NCI-H1694 treated with DMSO at 0.1 percent for 48 hours (cell line): Measurements from ENCODE around the gene LPAR5.

Experiments
- DNase-seq: peaks from one replicate; lab custom pipeline; 2025; lab: John Stamatoyannopoulos, UW

The LPAR5 gene

DNA sequence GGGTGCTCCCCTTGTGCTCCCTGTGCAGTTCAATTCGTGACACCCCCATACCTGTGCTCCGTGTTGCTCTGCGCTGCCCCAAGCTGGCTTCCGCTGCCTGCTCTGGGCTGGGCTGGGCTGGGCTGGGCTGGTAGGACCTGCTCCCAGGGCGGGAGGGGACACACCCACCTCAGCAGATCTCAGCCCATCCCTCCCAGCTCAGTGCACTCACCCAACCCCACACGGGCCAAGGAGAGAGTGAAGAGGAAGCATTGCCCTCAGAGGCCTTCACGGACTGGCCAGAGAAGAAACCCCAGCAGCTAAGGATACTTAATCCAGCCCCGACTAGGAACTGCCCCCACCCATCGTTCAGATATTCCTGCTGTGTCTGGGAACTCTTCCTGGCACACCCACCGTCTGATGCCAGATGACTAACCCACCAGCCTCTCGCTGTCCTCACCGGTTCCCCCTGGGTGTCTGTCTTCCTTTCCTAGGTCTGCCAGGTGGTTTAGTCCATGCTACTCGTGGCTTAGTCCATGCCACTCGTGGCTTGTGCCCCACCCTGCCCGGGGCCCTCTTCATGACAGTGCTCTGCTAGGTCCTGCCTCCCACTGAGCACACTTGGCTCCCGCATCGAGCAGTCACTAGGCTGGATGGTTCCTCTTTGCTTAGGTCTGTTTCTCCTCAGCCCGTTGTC, at the start of gene LPAR5:
Gene LPAR5 (minus strand): TSS at position 104 of the 676 bp plus-strand sequence. CDS start 14,711 bp downstream, outside the sequence.
- DNase-seq: no peak

- DNase-seq: peak; percentile 84
These were observed 48.9 kb upstream of the LPAR5 start for GRCh38 chr12:6684609-6685008.

DNA sequence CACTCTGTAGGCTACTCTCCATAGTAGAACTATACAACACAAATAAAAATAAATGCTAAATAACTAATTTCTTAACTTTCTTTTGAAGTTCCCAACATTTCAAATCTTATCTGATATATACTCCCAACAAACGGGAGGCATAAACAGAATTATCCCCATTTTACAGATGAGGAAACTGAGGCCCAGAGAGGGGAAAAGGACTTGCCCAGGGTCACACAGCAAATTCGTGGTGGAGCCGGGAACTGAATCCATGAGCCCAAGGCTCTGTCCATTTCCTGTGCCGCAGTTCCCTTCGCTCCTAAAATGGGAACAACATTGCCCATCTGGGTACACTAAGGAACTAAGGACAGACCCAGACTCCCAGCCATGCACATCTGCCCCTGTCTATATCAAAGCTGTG, 41.2 kb upstream of the LPAR5 start:
- DNase-seq: no peak

DNA sequence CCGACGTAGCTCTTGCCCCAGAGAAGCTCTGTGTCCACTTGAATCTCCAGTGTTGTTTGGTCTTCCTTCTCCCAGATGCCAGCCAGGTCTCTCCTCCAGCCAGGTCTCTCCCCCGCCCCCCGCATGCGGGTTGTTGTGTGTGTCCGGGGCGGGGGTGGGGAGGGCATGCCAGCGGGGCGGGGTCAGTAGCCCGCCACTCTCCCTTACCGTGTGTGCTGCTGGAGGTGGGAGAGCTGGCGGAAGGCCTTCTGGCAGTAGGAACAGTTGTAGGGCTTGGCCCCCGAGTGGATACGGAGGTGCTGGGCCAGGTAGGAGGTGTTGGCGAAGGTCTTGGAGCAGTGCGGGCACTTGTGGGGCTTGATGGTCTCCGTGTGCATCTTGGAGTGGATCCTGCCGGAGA, 36.4 kb upstream of the LPAR5 start:
- DNase-seq: no peak

DNA sequence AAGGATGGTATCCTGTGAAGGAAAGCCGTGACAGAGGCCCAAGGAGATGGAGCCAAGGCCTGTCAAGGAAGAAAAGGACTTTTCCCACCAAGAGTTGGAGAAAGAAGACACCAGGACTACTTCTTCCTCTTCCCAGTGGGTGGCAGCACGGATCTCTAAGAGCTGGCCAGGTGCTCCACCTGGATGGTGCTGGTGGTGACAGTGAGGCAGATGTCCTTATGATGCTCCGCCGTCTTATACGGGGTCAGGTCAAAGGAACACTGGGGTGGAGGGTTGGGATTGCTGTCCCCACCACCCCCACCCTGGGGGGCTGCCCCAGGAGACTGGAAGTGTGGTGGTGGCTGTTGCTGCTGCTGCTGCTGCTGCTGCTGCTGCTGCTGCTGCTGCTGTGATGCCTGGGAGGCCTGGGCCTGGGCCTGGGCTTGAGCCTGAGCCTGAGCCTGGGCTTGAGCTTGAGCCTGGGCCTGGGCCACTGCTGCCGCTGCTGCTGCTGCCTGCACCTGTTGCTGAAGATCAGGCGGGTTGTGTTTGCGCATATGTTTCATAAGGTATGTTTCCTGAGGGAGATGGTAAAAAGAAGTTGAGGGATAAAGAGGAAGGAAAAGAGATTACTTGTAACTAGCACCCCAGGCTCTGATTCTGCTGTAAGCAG, 31.9 kb upstream of the LPAR5 start:
- DNase-seq: no peak

DNA sequence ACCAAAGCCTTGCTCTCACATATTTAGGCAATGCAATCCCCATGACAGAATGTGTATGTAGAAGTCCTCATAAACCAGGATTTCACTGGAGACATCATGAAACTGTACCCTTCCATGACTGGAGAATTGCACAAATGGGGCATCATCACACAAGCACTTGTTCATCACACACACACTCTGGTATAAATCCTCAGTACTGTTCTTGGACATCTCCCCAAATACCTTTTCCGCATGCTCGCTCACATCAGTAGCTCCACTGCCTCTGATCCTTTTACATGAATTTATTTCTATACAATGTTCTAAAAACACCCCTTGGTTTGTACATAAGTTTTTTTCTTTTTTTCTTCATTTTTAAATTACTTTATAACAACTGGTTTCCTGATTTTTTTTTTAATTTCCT, 30.5 kb upstream of the LPAR5 start:
- no peak for DNase-seq

- no peak for DNase-seq
These were observed 29.1 kb upstream of the LPAR5 start for GRCh38 chr12:6664902-6665301.

DNA sequence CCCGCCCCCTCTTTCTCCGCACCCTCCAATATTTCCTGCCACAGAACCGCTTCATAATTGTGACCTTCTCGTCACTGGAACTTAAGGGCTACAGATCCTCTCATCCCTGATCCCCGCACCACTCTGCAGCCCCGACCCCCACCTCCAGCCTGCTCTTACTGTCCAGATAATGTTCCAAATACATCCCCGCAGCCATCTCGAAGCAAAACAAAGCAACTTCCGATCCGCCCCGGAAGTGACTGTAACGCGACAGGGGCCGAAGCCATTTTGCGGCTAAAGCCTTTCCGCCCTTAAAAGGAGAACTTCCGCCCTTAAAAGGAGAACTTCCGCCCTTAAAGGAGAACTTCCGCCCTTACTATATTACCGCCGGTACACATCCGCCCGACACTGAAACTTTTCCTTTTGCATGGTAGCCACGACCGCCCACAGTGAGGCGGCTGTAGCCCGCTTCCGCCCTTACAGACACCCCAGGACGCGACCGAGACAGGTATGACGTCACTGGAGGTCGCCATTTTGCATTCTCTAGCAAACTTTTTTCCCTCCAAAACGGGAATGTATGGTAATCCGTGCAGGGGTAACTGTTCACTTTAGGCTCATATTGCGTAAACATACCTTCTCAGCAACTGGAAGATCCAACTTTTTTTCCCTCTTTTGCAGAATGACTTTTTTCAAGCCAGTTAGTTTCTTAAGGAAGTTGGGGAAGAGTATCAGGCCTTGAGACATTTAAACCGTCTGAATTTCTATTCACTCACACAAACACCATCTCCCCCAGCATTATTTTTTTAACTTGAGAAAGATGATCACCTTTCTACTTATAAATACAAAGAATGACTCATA, 27.4 kb upstream of the LPAR5 start, which contains the start of gene ING4:
Gene ING4 (minus strand): TSS at position 214 of the 837 bp plus-strand sequence. CDS start 18 bp downstream, at position 196.
- DNase-seq: peak; percentile 100

DNA sequence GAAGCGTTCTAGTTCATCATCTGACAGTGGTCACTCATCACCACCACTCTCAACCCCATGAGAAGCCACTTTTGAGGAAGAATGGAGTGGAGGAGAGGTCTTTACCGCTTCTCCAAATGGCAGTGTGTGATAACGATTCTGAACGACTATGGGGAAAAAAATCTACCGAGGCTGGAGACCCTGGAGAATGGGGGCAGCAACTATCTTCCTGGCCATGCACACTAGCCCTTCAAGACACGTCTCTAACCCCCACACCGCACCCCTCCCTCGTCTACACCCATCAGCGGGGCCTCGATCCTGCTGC, 26.8 kb upstream of the LPAR5 start:
- no peak for DNase-seq

GRCh38 chr12:6653987-6654386, 18.2 kb upstream of the LPAR5 start:
- DNase-seq: no peak

GRCh38 chr12:6653342-6653741, 17.6 kb upstream of the LPAR5 start:
- DNase-seq: no peak

DNA sequence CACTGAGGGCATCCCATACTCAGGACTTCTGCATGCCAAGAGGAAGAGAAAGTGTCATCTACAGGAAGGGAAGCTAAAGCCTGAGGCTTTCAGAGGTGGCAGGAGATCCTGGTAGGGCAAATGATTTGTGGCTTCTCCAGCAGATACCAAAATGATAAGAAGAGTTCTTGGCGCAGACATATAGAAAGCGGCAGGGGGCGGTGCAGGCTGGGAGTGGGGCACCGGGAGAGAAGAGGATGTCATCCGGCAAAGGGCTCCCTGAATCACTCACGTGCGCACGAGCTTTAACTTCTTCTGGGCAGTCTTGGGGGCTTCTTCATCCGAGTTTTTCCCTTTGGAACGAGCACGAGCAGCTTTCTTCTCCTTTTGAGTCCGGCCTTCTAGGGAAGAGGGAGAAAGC, 16.6 kb upstream of the LPAR5 start:
- no peak for DNase-seq

- no peak for DNase-seq
These were observed 15.1 kb upstream of the LPAR5 start for GRCh38 chr12:6650832-6651231.

- no peak for DNase-seq
These were observed 11.4 kb upstream of the LPAR5 start, which contains the start of gene ACRBP for GRCh38 chr12:6647083-6647604. Gene ACRBP (minus strand): TSS chr12:6647432. CDS start chr12:6647366, 66 bp downstream.

- DNase-seq: no peak
These were observed 10.7 kb upstream of the LPAR5 start for GRCh38 chr12:6646276-6647082.

- DNase-seq: no peak
These were observed 9.1 kb upstream of the LPAR5 start for GRCh38 chr12:6644903-6645302.

DNA sequence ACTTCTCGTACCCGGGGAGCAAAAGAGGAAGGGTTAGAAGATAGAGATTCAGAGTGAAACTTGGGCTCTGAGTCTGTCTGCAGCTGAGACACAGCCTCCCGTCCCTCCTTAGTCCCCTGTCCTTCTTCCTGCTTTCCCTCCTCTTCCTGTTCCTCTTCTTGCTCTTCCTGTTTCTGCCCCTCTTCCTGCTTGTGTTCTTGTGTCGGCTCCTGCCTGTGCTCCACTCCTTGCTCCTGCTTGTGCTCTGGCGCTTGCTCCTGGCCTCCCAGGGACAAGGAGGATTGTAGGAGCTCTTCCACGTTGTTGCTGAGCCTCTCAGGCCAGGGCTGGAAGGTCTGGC, 8.5 kb upstream of the LPAR5 start:
- DNase-seq: no peak

DNA sequence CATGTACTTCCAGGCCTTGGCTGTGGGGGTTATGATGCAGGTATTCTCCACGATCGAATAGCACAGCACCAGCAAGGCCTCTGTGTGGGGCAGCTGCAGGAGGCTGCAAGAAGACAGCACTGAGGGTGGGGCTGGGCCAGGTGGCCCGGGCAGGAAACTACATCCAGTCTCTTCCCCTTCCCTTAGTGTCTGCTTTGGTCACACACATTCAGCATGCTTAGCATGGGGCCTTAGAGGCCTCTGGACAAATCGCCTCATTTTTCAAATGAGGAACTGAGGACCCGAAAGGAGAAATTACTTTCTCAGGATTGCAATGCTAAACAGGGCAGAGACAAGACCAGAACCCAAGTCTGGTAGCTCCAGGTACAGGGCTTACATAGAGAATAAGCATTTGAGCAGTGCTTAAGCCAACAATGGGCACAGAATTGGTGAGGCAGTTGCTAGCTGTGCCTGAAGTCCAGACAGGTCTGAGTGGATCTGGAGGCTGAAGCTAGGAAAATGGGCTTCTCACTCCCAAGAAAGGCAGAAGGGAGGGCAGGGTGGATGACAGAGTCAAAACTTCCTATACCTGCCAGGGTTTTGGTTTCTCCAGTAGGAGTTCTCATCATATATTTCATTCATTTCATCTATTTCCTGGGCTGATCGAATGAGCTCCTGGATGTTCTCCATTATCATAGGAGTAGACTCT, 8.0 kb upstream of the LPAR5 start:
- no peak for DNase-seq

DNA sequence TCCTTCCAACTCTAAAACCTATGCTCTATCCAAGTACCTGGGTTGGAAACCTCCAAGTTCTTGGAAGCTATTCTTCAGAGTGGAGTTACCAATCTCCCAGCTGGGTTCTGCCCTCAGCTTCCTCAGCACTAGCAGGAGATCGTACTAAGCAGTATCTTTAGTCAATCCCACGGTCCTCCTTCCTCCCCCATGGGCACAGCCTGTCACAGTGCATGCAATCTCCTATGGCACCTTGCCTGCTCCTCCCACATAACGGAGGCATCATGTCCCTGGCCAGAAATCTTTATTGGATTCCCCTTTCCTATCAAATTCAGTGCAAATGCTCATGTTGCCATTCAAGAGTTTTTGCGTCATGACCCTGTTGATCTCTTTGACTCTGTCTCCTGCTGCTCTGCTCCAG, 5.4 kb upstream of the LPAR5 start:
- DNase-seq: no peak

DNA sequence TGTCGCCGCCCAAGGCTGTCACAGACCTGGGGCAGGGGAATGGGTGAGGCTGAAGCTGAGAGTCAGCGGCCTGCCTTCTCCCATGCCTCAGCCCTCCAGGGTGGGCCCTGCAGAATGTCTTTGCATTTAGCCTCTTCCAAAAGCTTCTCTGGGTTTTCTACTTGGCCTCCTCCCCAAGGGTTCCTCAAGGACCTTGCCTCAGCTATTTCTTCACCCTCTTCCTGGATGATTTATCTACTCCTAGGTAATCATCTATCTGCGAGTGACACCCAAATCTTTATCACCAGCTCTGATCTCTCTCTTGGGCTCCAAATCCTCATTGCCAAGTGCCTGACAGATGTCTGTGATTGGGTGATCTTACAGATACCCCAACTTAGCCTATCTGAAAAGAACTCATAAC, 4.7 kb upstream of the LPAR5 start:
- DNase-seq: no peak

DNA sequence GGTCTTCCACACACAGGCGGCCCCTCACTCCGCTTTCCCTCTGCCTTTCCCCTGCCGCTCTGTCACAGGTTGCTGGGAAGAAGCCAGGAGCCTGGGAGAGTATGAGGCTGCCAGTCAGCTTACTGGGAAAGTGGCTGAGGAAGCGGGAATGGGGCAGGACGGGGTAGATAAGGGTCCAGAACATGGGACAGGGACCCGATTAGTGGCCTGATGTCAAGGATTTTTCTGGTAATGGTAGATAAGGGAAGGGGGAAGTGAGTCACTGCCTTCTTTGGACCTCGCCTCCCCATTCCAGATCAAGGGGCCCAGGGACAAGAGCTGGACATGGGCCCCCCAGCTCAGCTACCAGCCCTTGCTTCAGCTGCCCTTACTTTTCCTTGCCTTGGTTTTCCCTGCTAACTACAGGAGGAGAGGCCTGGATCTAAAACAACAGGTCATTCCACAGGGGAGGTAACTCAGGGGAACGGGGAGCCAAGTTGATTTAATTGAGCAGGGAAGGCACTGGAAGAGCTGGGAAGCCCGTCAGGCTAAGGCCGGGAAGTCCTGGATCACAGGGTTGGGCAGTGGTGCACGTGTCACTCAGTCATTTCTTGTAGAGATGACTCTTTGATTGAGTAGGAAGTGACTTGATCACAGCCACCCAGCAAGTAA, 3.5 kb upstream of the LPAR5 start:
- DNase-seq: no peak
